ENCODE measurements around the gene ZMIZ1.

ZMIZ1 gene

DNA sequence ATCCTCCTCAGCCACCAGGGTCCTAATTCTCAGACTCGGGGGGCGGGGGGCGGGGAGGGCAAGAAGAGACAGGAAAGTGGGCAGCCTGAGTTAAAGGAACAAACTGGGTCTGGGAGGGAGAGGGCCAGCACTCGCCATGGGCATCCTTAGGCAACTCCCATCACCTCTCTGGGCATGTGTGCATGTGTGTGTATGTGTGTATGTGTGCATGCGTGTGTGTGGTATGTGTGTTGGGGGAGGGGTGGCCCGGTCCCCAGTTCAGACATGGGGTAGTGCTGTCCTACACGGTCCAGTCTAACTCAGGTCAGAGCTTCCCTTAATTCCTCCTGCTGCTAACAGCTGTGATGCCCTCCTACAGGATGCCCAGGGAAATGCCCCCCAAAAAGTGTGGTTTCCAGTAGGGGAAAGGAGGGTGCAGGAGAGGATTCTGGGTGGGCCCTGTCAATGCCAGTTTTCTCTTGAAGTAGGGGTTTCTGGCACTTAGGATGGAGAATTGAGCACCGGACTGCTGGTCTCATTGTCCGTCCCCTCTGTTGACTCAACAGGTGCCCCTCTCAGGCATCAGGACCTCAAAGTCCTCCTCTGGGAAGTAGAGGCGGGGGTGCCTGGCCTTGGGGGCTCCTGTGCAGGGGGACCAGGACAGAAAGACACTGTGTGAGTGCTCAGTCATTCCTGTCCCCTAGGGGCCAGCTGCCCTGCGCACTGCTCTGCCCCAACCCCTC lies 15.1 kb upstream of the ZMIZ1 start:
- POLR2A ChIA-PET, result no interaction called here
- TF ChIP-seq SCRT2 (tag by site-specific recombination; IDR thresholded peaks at IDR 0.05), result peak; percentile 84
- no peak for TF ChIP-seq ZNF701 (tag by site-specific recombination; IDR thresholded peaks at IDR 0.05)
- TF ChIP-seq SCRT1 (tag by site-specific recombination; IDR thresholded peaks at IDR 0.05; ENCODE audit: borderline replicate concordance), result 0 out of 2 replicates have a peak, but pooled peaks have one; percentile 59
- TF ChIP-seq ZNF366 (tag by site-specific recombination; conservative IDR thresholded peaks at IDR 0.05), result no peak
- TF ChIP-seq, protein P1, sequence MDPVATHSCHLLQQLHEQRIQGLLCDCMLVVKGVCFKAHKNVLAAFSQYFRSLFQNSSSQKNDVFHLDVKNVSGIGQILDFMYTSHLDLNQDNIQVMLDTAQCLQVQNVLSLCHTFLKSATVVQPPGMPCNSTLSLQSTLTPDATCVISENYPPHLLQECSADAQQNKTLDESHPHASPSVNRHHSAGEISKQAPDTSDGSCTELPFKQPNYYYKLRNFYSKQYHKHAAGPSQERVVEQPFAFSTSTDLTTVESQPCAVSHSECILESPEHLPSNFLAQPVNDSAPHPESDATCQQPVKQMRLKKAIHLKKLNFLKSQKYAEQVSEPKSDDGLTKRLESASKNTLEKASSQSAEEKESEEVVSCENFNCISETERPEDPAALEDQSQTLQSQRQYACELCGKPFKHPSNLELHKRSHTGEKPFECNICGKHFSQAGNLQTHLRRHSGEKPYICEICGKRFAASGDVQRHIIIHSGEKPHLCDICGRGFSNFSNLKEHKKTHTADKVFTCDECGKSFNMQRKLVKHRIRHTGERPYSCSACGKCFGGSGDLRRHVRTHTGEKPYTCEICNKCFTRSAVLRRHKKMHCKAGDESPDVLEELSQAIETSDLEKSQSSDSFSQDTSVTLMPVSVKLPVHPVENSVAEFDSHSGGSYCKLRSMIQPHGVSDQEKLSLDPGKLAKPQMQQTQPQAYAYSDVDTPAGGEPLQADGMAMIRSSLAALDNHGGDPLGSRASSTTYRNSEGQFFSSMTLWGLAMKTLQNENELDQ (tag by site-specific recombination; IDR thresholded peaks at IDR 0.05; ENCODE audit: low read depth), result no peak
- TF ChIP-seq ZBTB17 (tag by site-specific recombination; IDR thresholded peaks at IDR 0.05), result no peak
- no peak for TF ChIP-seq ZNF792 (tag by site-specific recombination; IDR thresholded peaks at IDR 0.05)
- TF ChIP-seq HOXA7 (CRISPR knock-in tag; IDR thresholded peaks at IDR 0.05; ENCODE audit: borderline replicate concordance), result no peak
- TF ChIP-seq, protein P2, sequence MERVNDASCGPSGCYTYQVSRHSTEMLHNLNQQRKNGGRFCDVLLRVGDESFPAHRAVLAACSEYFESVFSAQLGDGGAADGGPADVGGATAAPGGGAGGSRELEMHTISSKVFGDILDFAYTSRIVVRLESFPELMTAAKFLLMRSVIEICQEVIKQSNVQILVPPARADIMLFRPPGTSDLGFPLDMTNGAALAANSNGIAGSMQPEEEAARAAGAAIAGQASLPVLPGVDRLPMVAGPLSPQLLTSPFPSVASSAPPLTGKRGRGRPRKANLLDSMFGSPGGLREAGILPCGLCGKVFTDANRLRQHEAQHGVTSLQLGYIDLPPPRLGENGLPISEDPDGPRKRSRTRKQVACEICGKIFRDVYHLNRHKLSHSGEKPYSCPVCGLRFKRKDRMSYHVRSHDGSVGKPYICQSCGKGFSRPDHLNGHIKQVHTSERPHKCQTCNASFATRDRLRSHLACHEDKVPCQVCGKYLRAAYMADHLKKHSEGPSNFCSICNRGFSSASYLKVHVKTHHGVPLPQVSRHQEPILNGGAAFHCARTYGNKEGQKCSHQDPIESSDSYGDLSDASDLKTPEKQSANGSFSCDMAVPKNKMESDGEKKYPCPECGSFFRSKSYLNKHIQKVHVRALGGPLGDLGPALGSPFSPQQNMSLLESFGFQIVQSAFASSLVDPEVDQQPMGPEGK (tag by site-specific recombination; IDR thresholded peaks at IDR 0.05), result no peak
- H3K27ac ChIP-seq (ENCODE audit: extremely low read depth, low read depth, low read length), result no peak overlapping the region

DNA sequence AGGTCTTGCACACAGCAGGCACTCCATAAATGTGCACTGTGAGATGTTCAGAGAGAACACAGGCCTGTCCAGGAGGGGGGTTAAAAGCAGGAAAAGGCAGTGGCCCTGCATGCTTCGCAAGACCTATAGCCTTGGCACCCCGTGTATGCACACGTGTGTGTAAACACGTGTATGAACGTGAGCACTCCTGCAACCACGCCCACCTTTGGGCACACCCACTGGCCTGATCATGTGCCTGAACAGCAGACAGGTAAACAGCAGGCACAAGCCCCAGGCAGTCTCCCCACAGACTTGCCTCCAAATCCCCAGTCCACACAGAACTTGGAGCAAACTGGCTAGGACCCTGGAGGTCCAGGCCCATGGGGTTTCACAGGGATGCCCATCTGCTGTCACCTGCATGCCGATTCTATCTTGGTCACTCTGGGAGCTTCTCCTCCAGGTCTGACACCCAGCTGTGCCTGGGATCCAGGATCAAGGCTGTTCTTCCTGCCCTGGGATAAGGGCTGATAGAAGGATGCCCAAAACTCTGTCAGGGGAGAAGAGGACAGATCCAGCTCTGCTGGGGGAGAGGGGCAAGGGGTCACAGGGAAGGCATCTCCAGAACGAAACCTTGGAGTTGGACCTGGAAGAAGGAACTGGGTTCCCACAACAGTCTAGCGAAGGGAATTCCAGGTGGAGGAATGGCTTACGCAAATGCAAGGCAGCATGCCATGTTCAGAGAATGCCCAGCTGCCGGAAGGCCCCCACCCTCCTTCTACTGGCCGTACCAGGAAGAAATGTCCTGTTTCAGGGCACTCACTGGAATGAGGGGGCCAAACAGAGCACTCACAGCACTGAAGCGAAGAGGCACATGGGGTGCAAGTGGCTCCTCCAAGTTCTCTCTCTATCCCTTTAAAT lies 14.3 kb upstream of the ZMIZ1 start:
- ChIA-PET CTCF (interaction anchor here (0.6 kb wide), 1 partner anchor 249 kb away, joined by 3 read pairs; no protein-coding TSS in a partner anchor), POLR2A (no interaction called here)
- Histone ChIP-seq H3K4me1 (ENCODE audit: control insufficient read depth, insufficient read depth, low read length) (no peaks in the 10 kb centered on the region), H3K9me3 (ENCODE audit: control insufficient read depth, insufficient read depth, low read depth, low read length) (no peaks in the 10 kb centered on the region), H3K36me3 (ENCODE audit: control insufficient read depth in 2 of 2, insufficient read depth in 1 of 2, low read length in 2 of 2) (no peaks in the 10 kb centered on the region), H3K27ac (ENCODE audit: extremely low read depth, low read depth, low read length) (no peak overlapping the region), H3K4me3 (ENCODE audit: low read depth, low read length) (no peak overlapping the region)
- TF ChIP-seq ZNF626 (tag by site-specific recombination; IDR thresholded peaks at IDR 0.05) (no peak), KLF9 (tag by site-specific recombination; IDR thresholded peaks at IDR 0.05; ENCODE audit: low read depth) (peak; percentile 76)

More for the DNA sequence above, 15.1 kb upstream of the ZMIZ1 start:
- no peaks in the 10 kb centered on the region for H3K36me3 ChIP-seq (ENCODE audit: control insufficient read depth in 2 of 2, insufficient read depth in 1 of 2, low read length in 2 of 2)
- H3K4me1 ChIP-seq (ENCODE audit: control insufficient read depth, insufficient read depth, low read length), result no peaks in the 10 kb centered on the region
- no peaks in the 10 kb centered on the region for H3K9me3 ChIP-seq (ENCODE audit: control insufficient read depth, insufficient read depth, low read depth, low read length)
- CTCF ChIA-PET, result no interaction called here
- H3K4me3 ChIP-seq (ENCODE audit: low read depth, low read length), result no peak overlapping the region

DNA sequence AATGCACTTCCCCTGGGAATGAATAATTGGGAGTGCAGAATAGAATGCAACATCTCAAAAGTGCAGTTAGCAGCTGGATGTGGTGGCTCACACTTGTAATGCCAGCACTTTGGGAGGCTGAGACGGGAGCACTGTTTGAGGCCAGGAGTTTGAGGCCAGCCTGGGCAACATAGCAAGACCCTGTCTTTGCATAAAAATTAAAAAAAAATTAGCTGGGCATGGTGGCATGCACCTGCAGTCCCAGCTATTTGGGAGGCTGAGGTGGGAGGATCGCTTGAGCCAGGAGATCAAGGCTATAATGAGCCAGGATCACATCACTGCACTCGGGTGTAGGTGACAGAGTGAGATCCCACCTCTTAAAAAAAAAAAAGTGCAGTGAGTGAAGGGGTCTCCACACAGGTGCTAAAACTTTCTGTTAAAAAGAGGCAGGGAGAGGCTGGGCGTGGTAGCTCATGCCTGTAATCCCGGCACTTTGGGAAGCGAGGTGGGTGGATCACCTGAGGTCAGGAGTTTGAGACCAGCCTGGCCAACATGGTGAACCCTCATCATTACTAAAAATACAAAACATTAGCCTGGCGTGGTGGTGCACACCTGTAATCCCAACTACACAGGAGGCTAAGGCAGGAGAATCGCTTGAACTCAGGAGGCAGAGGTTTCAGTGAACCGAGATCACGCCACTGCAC lies 13.5 kb upstream of the ZMIZ1 start:
- Histone ChIP-seq H3K9me3 (ENCODE audit: control insufficient read depth, insufficient read depth, low read depth, low read length) (no peaks in the 10 kb centered on the region), H3K36me3 (ENCODE audit: control insufficient read depth in 2 of 2, insufficient read depth in 1 of 2, low read length in 2 of 2) (no peaks in the 10 kb centered on the region), H3K4me3 (ENCODE audit: low read depth, low read length) (no peak overlapping the region), H3K4me1 (ENCODE audit: control insufficient read depth, insufficient read depth, low read length) (no peaks in the 10 kb centered on the region), H3K27ac (ENCODE audit: extremely low read depth, low read depth, low read length) (no peak overlapping the region)
- CTCF ChIA-PET, result interaction anchor here (0.6 kb wide), 1 partner anchor 250 kb away, joined by 3 read pairs; no protein-coding TSS in a partner anchor
- POLR2A ChIA-PET, result no interaction called here
- TF ChIP-seq ZNF426 (tag by site-specific recombination; IDR thresholded peaks at IDR 0.05), result no peak
- TF ChIP-seq KLF1 (tag by site-specific recombination; IDR thresholded peaks at IDR 0.05), result no peak
- no peak for TF ChIP-seq ZNF530 (tag by site-specific recombination; IDR thresholded peaks at IDR 0.05; ENCODE audit: low read depth)
- no peak for TF ChIP-seq ZNF274 (IDR thresholded peaks at IDR 0.05; ENCODE audit: low read length)
- TF ChIP-seq ZNF274 (tag by site-specific recombination; IDR thresholded peaks at IDR 0.05; ENCODE audit: borderline replicate concordance), result no peak
- no peak for TF ChIP-seq ZBTB48 (tag by site-specific recombination; IDR thresholded peaks at IDR 0.05)
- TF ChIP-seq, protein P3, sequence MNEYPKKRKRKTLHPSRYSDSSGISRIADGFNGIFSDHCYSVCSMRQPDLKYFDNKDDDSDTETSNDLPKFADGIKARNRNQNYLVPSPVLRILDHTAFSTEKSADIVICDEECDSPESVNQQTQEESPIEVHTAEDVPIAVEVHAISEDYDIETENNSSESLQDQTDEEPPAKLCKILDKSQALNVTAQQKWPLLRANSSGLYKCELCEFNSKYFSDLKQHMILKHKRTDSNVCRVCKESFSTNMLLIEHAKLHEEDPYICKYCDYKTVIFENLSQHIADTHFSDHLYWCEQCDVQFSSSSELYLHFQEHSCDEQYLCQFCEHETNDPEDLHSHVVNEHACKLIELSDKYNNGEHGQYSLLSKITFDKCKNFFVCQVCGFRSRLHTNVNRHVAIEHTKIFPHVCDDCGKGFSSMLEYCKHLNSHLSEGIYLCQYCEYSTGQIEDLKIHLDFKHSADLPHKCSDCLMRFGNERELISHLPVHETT (tag by site-specific recombination; IDR thresholded peaks at IDR 0.05), result no peak
- TF ChIP-seq ZNF791 (tag by site-specific recombination; IDR thresholded peaks at IDR 0.05), result no peak
- TF ChIP-seq ZNF223 (tag by site-specific recombination; IDR thresholded peaks at IDR 0.05), result no peak
- TF ChIP-seq ZNF529 (tag by site-specific recombination; IDR thresholded peaks at IDR 0.05; ENCODE audit: insufficient replicate concordance), result no peak

Data from HEK293 (cell line).